ENCODE results near the gene CRADD. TPM values are rescaled to one million over a fixed set of nuclear protein-coding genes. Genes with fewer than 3 reads are reported as not detected.
A peak's percentile ranks its signal among the peaks of the same experiment; 100 is the strongest.

Gene CRADD
- polyA plus RNA-seq, 1 donor, result 19.3 TPM

- H3K4me3 ChIP-seq (ENCODE audit: low read length), result no peak overlapping the region
- H3K4me1 ChIP-seq (ENCODE audit: control insufficient read depth, insufficient read depth, low read length), result peaks cover 15% of the 10 kb centered on the region
- H3K27me3 ChIP-seq (ENCODE audit: control insufficient read depth, insufficient read depth, low read length), result no peaks in the 10 kb centered on the region
- no peaks in the 10 kb centered on the region for H3K9me3 ChIP-seq (ENCODE audit: control insufficient read depth, low read depth, low read length)
- H3K27ac ChIP-seq (ENCODE audit: low read length), result no peak overlapping the region
- DNase-seq, result peak; percentile 40 to 78
- no CpG with 5 or more reads among the region's 6 CpGs for WGBS (ENCODE audit: insufficient coverage, low lambda C conversion rate)
- H3K36me3 ChIP-seq (ENCODE audit: control insufficient read depth, insufficient read depth, low read length), result no peaks in the 10 kb centered on the region
These were observed 235.0 kb downstream of the CRADD start for GRCh38 chr12:93912086-93912733.

- Histone ChIP-seq H3K9me3 (ENCODE audit: control insufficient read depth, low read depth, low read length) (no peaks in the 10 kb centered on the region), H3K4me3 (ENCODE audit: low read length) (no peak overlapping the region), H3K4me1 (ENCODE audit: control insufficient read depth, insufficient read depth, low read length) (peaks cover 10% of the 10 kb centered on the region), H3K36me3 (ENCODE audit: control insufficient read depth, insufficient read depth, low read length) (no peaks in the 10 kb centered on the region), H3K27ac (ENCODE audit: low read length) (no peak overlapping the region), H3K27me3 (ENCODE audit: control insufficient read depth, insufficient read depth, low read length) (no peaks in the 10 kb centered on the region)
- DNase-seq, result no peak
These were observed 236.7 kb downstream of the CRADD start for GRCh38 chr12:93913845-93914244.

- Histone ChIP-seq H3K4me3 (ENCODE audit: low read length) (no peak overlapping the region), H3K27me3 (ENCODE audit: control insufficient read depth, insufficient read depth, low read length) (no peaks in the 10 kb centered on the region), H3K9me3 (ENCODE audit: control insufficient read depth, low read depth, low read length) (no peaks in the 10 kb centered on the region), H3K4me1 (ENCODE audit: control insufficient read depth, insufficient read depth, low read length) (peaks cover 6% of the 10 kb centered on the region), H3K36me3 (ENCODE audit: control insufficient read depth, insufficient read depth, low read length) (no peaks in the 10 kb centered on the region), H3K27ac (ENCODE audit: low read length) (no peak overlapping the region)
- WGBS (ENCODE audit: insufficient coverage, low lambda C conversion rate), result no CpG with 5 or more reads among the region's 5 CpGs
- no peak for DNase-seq
These were observed 237.1 kb downstream of the CRADD start for GRCh38 chr12:93914281-93914680.

GRCh38 chr12:93915411-93915810 lies 238.2 kb downstream of the CRADD start:
- no peak for DNase-seq
- H3K27ac ChIP-seq (ENCODE audit: low read length), result no peak overlapping the region
- no CpG with 5 or more reads among the region's 3 CpGs for WGBS (ENCODE audit: insufficient coverage, low lambda C conversion rate)
- H3K27me3 ChIP-seq (ENCODE audit: control insufficient read depth, insufficient read depth, low read length), result no peaks in the 10 kb centered on the region
- no peaks in the 10 kb centered on the region for H3K9me3 ChIP-seq (ENCODE audit: control insufficient read depth, low read depth, low read length)
- H3K4me3 ChIP-seq (ENCODE audit: low read length), result no peak overlapping the region
- peaks cover 6% of the 10 kb centered on the region for H3K4me1 ChIP-seq (ENCODE audit: control insufficient read depth, insufficient read depth, low read length)
- H3K36me3 ChIP-seq (ENCODE audit: control insufficient read depth, insufficient read depth, low read length), result no peaks in the 10 kb centered on the region

GRCh38 chr12:93916402-93916801 lies 239.2 kb downstream of the CRADD start:
- Histone ChIP-seq H3K9me3 (ENCODE audit: control insufficient read depth, low read depth, low read length) (no peaks in the 10 kb centered on the region), H3K27me3 (ENCODE audit: control insufficient read depth, insufficient read depth, low read length) (no peaks in the 10 kb centered on the region), H3K4me1 (ENCODE audit: control insufficient read depth, insufficient read depth, low read length) (peaks cover 6% of the 10 kb centered on the region), H3K27ac (ENCODE audit: low read length) (no peak overlapping the region), H3K36me3 (ENCODE audit: control insufficient read depth, insufficient read depth, low read length) (no peaks in the 10 kb centered on the region), H3K4me3 (ENCODE audit: low read length) (no peak overlapping the region)
- DNase-seq, result no peak
- WGBS (ENCODE audit: insufficient coverage, low lambda C conversion rate), result no CpG with 5 or more reads among the region's 7 CpGs

- no peaks in the 10 kb centered on the region for H3K27me3 ChIP-seq (ENCODE audit: control insufficient read depth, insufficient read depth, low read length)
- WGBS (ENCODE audit: insufficient coverage, low lambda C conversion rate), result 86% methylated on average over 1 of the region's 6 CpGs
- no peaks in the 10 kb centered on the region for H3K9me3 ChIP-seq (ENCODE audit: control insufficient read depth, low read depth, low read length)
- no peaks in the 10 kb centered on the region for H3K4me1 ChIP-seq (ENCODE audit: control insufficient read depth, insufficient read depth, low read length)
- H3K4me3 ChIP-seq (ENCODE audit: low read length), result no peak overlapping the region
- DNase-seq, result no peak
- H3K36me3 ChIP-seq (ENCODE audit: control insufficient read depth, insufficient read depth, low read length), result no peaks in the 10 kb centered on the region
- no peak overlapping the region for H3K27ac ChIP-seq (ENCODE audit: low read length)
These were observed 241.1 kb downstream of the CRADD start for GRCh38 chr12:93918262-93918661.

GRCh38 chr12:93918900-93919299 lies 241.7 kb downstream of the CRADD start:
- no peaks in the 10 kb centered on the region for H3K27me3 ChIP-seq (ENCODE audit: control insufficient read depth, insufficient read depth, low read length)

GRCh38 chr12:93921521-93921920 lies 244.3 kb downstream of the CRADD start:
- no peaks in the 10 kb centered on the region for H3K4me1 ChIP-seq (ENCODE audit: control insufficient read depth, insufficient read depth, low read length)
- no peaks in the 10 kb centered on the region for H3K27me3 ChIP-seq (ENCODE audit: control insufficient read depth, insufficient read depth, low read length)
- no peak for DNase-seq
- H3K27ac ChIP-seq (ENCODE audit: low read length), result no peak overlapping the region
- H3K9me3 ChIP-seq (ENCODE audit: control insufficient read depth, low read depth, low read length), result peaks cover 7% of the 10 kb centered on the region
- no peak overlapping the region for H3K4me3 ChIP-seq (ENCODE audit: low read length)
- no CpG with 5 or more reads among the region's 3 CpGs for WGBS (ENCODE audit: insufficient coverage, low lambda C conversion rate)
- H3K36me3 ChIP-seq (ENCODE audit: control insufficient read depth, insufficient read depth, low read length), result no peaks in the 10 kb centered on the region

More at GRCh38 chr12:93918900-93919299, 241.7 kb downstream of the CRADD start:
- no peak for DNase-seq
- Histone ChIP-seq H3K4me1 (ENCODE audit: control insufficient read depth, insufficient read depth, low read length) (no peaks in the 10 kb centered on the region), H3K36me3 (ENCODE audit: control insufficient read depth, insufficient read depth, low read length) (no peaks in the 10 kb centered on the region), H3K4me3 (ENCODE audit: low read length) (no peak overlapping the region), H3K9me3 (ENCODE audit: control insufficient read depth, low read depth, low read length) (no peaks in the 10 kb centered on the region), H3K27ac (ENCODE audit: low read length) (no peak overlapping the region)
- WGBS (ENCODE audit: insufficient coverage, low lambda C conversion rate), result 100% methylated on average over 2 of the region's 4 CpGs

- Histone ChIP-seq H3K4me3 (ENCODE audit: low read length) (no peak overlapping the region), H3K27ac (ENCODE audit: low read length) (no peak overlapping the region), H3K9me3 (ENCODE audit: control insufficient read depth, low read depth, low read length) (peaks cover 7% of the 10 kb centered on the region), H3K4me1 (ENCODE audit: control insufficient read depth, insufficient read depth, low read length) (no peaks in the 10 kb centered on the region), H3K27me3 (ENCODE audit: control insufficient read depth, insufficient read depth, low read length) (no peaks in the 10 kb centered on the region), H3K36me3 (ENCODE audit: control insufficient read depth, insufficient read depth, low read length) (no peaks in the 10 kb centered on the region)
- WGBS (ENCODE audit: insufficient coverage, low lambda C conversion rate), result 14% methylated on average over 1 of the region's 5 CpGs
- DNase-seq, result no peak
These were observed 245.4 kb downstream of the CRADD start for GRCh38 chr12:93922583-93923006.

GRCh38 chr12:93924367-93924766 lies 247.2 kb downstream of the CRADD start:
- Histone ChIP-seq H3K27ac (ENCODE audit: low read length) (no peak overlapping the region), H3K27me3 (ENCODE audit: control insufficient read depth, insufficient read depth, low read length) (no peaks in the 10 kb centered on the region), H3K4me3 (ENCODE audit: low read length) (no peak overlapping the region), H3K9me3 (ENCODE audit: control insufficient read depth, low read depth, low read length) (peaks cover 7% of the 10 kb centered on the region), H3K36me3 (ENCODE audit: control insufficient read depth, insufficient read depth, low read length) (no peaks in the 10 kb centered on the region), H3K4me1 (ENCODE audit: control insufficient read depth, insufficient read depth, low read length) (no peaks in the 10 kb centered on the region)
- no peak for DNase-seq

- WGBS (ENCODE audit: insufficient coverage, low lambda C conversion rate), result 88% methylated on average over 1 of the region's 3 CpGs
- H3K4me3 ChIP-seq (ENCODE audit: low read length), result no peak overlapping the region
- H3K36me3 ChIP-seq (ENCODE audit: control insufficient read depth, insufficient read depth, low read length), result no peaks in the 10 kb centered on the region
- H3K9me3 ChIP-seq (ENCODE audit: control insufficient read depth, low read depth, low read length), result peaks cover 7% of the 10 kb centered on the region
- H3K27me3 ChIP-seq (ENCODE audit: control insufficient read depth, insufficient read depth, low read length), result no peaks in the 10 kb centered on the region
- no peak for DNase-seq
- no peaks in the 10 kb centered on the region for H3K4me1 ChIP-seq (ENCODE audit: control insufficient read depth, insufficient read depth, low read length)
- no peak overlapping the region for H3K27ac ChIP-seq (ENCODE audit: low read length)
These were observed 248.5 kb downstream of the CRADD start for GRCh38 chr12:93925585-93926205.
